Measurements from ENCODE around the gene RNF144B.

RNF144B gene

GRCh38 chr6:18410412-18410811 is 23.3 kb downstream of the RNF144B start:
- no peak for DNase-seq (ENCODE audit: low read depth, low spot score)
- TF ChIP-seq CTCF (IDR thresholded peaks at IDR 0.05; ENCODE audit: insufficient read depth, low read length, missing control alignments): no peak
- CTCF ChIA-PET: no interaction called here
- POLR2A ChIA-PET: no interaction called here
- H3K4me3 ChIP-seq (ENCODE audit: low read depth, low read length): no peak overlapping the region

- H3K4me3 ChIP-seq (ENCODE audit: low read depth, low read length): no peak overlapping the region
- CTCF ChIA-PET: no interaction called here
- no peak for DNase-seq (ENCODE audit: low read depth, low spot score)
- POLR2A ChIA-PET: no interaction called here
- no peak for TF ChIP-seq CTCF (IDR thresholded peaks at IDR 0.05; ENCODE audit: insufficient read depth, low read length, missing control alignments)
Measured at GRCh38 chr6:18412068-18412467, 24.9 kb downstream of the RNF144B start.

GRCh38 chr6:18412644-18413043 is 25.5 kb downstream of the RNF144B start:
- no peak for TF ChIP-seq CTCF (IDR thresholded peaks at IDR 0.05; ENCODE audit: insufficient read depth, low read length, missing control alignments)
- ChIA-PET POLR2A (no interaction called here), CTCF (interaction anchor here (1.5 kb wide), 1 partner anchor 89 kb away, joined by 3 read pairs; no protein-coding TSS in a partner anchor)
- no peak overlapping the region for H3K4me3 ChIP-seq (ENCODE audit: low read depth, low read length)
- DNase-seq (ENCODE audit: low read depth, low spot score): no peak

- DNase-seq (ENCODE audit: low read depth, low spot score): no peak
- POLR2A ChIA-PET: no interaction called here
- H3K4me3 ChIP-seq (ENCODE audit: low read depth, low read length): no peak overlapping the region
- no peak for TF ChIP-seq CTCF (IDR thresholded peaks at IDR 0.05; ENCODE audit: insufficient read depth, low read length, missing control alignments)
- CTCF ChIA-PET: interaction anchor here (1.5 to 1.6 kb wide), 2 partner anchors 90 to 91 kb away, joined by 3 read pairs; no protein-coding TSS in a partner anchor
Measured at GRCh38 chr6:18413381-18413780, 26.2 kb downstream of the RNF144B start.

GRCh38 chr6:18414116-18414515 is 27.0 kb downstream of the RNF144B start:
- no peak overlapping the region for H3K4me3 ChIP-seq (ENCODE audit: low read depth, low read length)
- DNase-seq (ENCODE audit: low read depth, low spot score): no peak
- CTCF ChIA-PET: interaction anchor here (1.5 to 1.6 kb wide), 2 partner anchors 90 to 92 kb away, joined by 3 read pairs; no protein-coding TSS in a partner anchor
- no peak for TF ChIP-seq CTCF (IDR thresholded peaks at IDR 0.05; ENCODE audit: insufficient read depth, low read length, missing control alignments)
- POLR2A ChIA-PET: no interaction called here

- H3K4me3 ChIP-seq (ENCODE audit: low read depth, low read length): no peak overlapping the region
- CTCF ChIA-PET: no interaction called here
- no peak for DNase-seq (ENCODE audit: low read depth, low spot score)
- POLR2A ChIA-PET: no interaction called here
- no peak for TF ChIP-seq CTCF (IDR thresholded peaks at IDR 0.05; ENCODE audit: insufficient read depth, low read length, missing control alignments)
Measured at GRCh38 chr6:18415207-18415606, 28.1 kb downstream of the RNF144B start.

Data from AG04449 (cell line).